ENCODE measurements around the gene ZBTB21. TPM values are rescaled to one million over a fixed set of nuclear protein-coding genes. Genes with fewer than 3 reads are reported as not detected.

Gene ZBTB21
- total and polyA plus RNA-seq, 2 of the 4 experiments (the other 2 are of a cell fraction): 6.8 to 12.0 TPM

DNA sequence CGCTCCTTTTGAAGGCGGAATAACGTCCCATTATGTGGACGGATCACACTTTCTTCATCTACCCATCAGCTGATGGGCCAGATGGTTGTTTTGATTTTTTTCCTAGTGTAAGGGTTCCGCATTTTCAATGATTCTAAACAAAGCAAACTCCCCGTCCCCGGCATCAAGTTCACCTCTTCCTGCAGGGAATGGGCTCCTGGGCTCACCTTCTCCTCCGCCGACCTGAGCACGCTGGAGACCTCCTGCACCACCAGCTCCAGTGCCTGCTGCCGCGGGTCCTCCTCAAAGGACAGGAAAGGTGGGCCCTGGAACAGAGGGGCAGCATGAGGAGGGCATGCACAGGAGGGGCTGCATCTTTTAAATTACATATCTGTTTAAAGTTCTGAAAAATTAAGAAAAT, 68.2 kb downstream of the ZBTB21 start:
- Histone ChIP-seq H4K20me1 (ENCODE audit: insufficient read depth, low read length) (peaks cover 25% of the 10 kb centered on the region), H3K27ac (ENCODE audit: insufficient read depth, low read length) (no peak overlapping the region), H2AK9ac (replicated peaks; ENCODE audit: low read depth, low read length, poor library complexity) (no peak overlapping the region), H3K27me3 (ENCODE audit: control insufficient read depth, insufficient read depth, low read length) (no peaks in the 10 kb centered on the region), H3K9me1 (ENCODE audit: insufficient read depth, low read length) (peaks cover 16% of the 10 kb centered on the region; the same call in 1 of the 2 replicates), H3K9me3 (ENCODE audit: control insufficient read depth, insufficient read depth, low read length) (no peaks in the 10 kb centered on the region), H3K56ac (ENCODE audit: extremely low read depth, insufficient read depth, low read length) (no peak overlapping the region), H2AFZ (replicated peaks; ENCODE audit: low read length, poor library complexity) (no peak overlapping the region), H3K79me1 (ENCODE audit: low read depth in 1 of 2, low read length in 2 of 2) (peaks cover 49 to 56% of the 10 kb centered on the region in 2 experiments), H3K4ac (ENCODE audit: low read depth, low read length) (no peak overlapping the region), H2BK20ac (ENCODE audit: low read depth, low read length) (no peak overlapping the region), H3K9ac (ENCODE audit: low read depth, low read length) (no peak overlapping the region), H3K4me3 (ENCODE audit: insufficient read depth, low read depth, low read length) (no peak overlapping the region), H4K5ac (ENCODE audit: low read depth, low read length) (no peak overlapping the region), H4K8ac (ENCODE audit: low read depth in 2 of 2, low read length in 2 of 2) (no peak overlapping the region), H2BK15ac (ENCODE audit: low read depth, low read length) (no peak overlapping the region), H3K4me1 (ENCODE audit: control insufficient read depth, insufficient read depth, low read length) (no peaks in the 10 kb centered on the region), H3K4me2 (ENCODE audit: low read depth, low read length) (no peak overlapping the region), H2BK120ac (ENCODE audit: low read depth, low read length) (no peak overlapping the region), H3K36me3 (ENCODE audit: control insufficient read depth, insufficient read depth, low read length) (peaks cover 8% of the 10 kb centered on the region), H3K23ac (ENCODE audit: low read depth, low read length) (no peak overlapping the region), H3K14ac (replicated peaks; ENCODE audit: low read depth, low read length) (no peak overlapping the region), H3K18ac (ENCODE audit: low read depth, low read length) (no peak overlapping the region), H4K91ac (ENCODE audit: insufficient read depth, low read depth, low read length) (no peak overlapping the region), H2AK5ac (ENCODE audit: low read depth, low read length) (no peak overlapping the region), H2BK5ac (ENCODE audit: low read depth, low read length, poor library complexity, severe bottlenecking) (no peak overlapping the region)
- WGBS, 2 experiments (ENCODE audit: extremely low coverage in 2 of 2, insufficient read length in 1 of 2): 80% methylated on average over 3 of the region's 12 CpGs; no CpG with 5 or more reads in 1 of the 2 experiments
- ATAC-seq (ENCODE audit: low read depth): no peak
- CTCF ChIA-PET: interaction anchor here (0.9 kb wide), 1 partner anchor 26 kb away, joined by 5 read pairs; no protein-coding TSS in a partner anchor
- POLR2A ChIA-PET (ENCODE audit: unreplicated experiment): no interaction called here
- intact Hi-C loops (cut with micrococcal nuclease): no loop called here
- dilution Hi-C loops (cut with HindIII; ENCODE audit: low sequenced_read_pairs, unreplicated experiment): no loop called here
- no TSS peak for BruUV-seq (replicated peaks)
- no peak for TF ChIP-seq RCOR1 (IDR thresholded peaks at IDR 0.05; ENCODE audit: insufficient replicate concordance, low read length)
- no peak for TF ChIP-seq NFE2L2 (IDR thresholded peaks at IDR 0.05; ENCODE audit: low read depth, low read length)
- DNase-seq: no peak
- in situ Hi-C loops (cut with MboI; ENCODE audit: low sequenced_read_pairs): no loop called here
